ENCODE results near the gene ABHD18. TPM values are rescaled to one million over a fixed set of nuclear protein-coding genes. Genes with fewer than 3 reads are reported as not detected.

The ABHD18 gene
- polyA plus RNA-seq, 1 donor from 2014 or later = 17.5 TPM

DNA sequence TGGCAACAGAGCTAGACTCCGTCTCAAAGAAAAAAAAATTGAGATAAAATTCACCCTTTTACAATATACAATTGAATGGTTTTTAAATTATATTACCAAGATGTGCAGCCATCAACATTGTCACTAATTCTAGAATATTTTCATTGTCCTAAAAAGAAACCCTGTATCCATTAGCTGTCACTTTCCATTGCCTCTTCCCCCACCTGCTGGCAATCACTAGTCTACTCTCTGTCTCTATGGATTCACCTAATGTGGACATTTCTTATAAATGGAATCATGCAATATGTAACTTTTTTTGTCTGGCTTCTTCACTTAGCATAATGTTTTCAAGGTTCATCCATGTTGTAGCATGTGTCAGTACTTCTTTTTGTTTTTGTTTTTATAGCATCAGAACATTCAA lies 20.8 kb downstream of the ABHD18 start:
- no peaks in the 10 kb centered on the region for H3K27me3 ChIP-seq (ENCODE audit: insufficient read depth, low read depth, low read length)
- no peak overlapping the region for H3K4me2 ChIP-seq (ENCODE audit: low read length)
- no peaks in the 10 kb centered on the region for H3K9me3 ChIP-seq (ENCODE audit: low read length)
- H3F3A ChIP-seq (ENCODE audit: insufficient read depth, low read length, poor library complexity, severe bottlenecking) = no peaks in the 10 kb centered on the region
- H4K20me1 ChIP-seq (ENCODE audit: insufficient read depth) = no peaks in the 10 kb centered on the region
- H3K27ac ChIP-seq (ENCODE audit: low read length) = no peak overlapping the region
- no peaks in the 10 kb centered on the region for H3K79me2 ChIP-seq (replicated peaks; ENCODE audit: insufficient read depth, low read length)
- H2AFZ ChIP-seq (ENCODE audit: low read depth, low read length) = no peak overlapping the region
- no peak for TF ChIP-seq RAD21 (conservative IDR thresholded peaks at IDR 0.05)
- no peak for TF ChIP-seq MXI1 (conservative IDR thresholded peaks at IDR 0.05; ENCODE audit: poor library complexity, severe bottlenecking)
- no peak for TF ChIP-seq EP300 (conservative IDR thresholded peaks at IDR 0.05; ENCODE audit: poor library complexity, severe bottlenecking)
- TF ChIP-seq, protein P1, sequence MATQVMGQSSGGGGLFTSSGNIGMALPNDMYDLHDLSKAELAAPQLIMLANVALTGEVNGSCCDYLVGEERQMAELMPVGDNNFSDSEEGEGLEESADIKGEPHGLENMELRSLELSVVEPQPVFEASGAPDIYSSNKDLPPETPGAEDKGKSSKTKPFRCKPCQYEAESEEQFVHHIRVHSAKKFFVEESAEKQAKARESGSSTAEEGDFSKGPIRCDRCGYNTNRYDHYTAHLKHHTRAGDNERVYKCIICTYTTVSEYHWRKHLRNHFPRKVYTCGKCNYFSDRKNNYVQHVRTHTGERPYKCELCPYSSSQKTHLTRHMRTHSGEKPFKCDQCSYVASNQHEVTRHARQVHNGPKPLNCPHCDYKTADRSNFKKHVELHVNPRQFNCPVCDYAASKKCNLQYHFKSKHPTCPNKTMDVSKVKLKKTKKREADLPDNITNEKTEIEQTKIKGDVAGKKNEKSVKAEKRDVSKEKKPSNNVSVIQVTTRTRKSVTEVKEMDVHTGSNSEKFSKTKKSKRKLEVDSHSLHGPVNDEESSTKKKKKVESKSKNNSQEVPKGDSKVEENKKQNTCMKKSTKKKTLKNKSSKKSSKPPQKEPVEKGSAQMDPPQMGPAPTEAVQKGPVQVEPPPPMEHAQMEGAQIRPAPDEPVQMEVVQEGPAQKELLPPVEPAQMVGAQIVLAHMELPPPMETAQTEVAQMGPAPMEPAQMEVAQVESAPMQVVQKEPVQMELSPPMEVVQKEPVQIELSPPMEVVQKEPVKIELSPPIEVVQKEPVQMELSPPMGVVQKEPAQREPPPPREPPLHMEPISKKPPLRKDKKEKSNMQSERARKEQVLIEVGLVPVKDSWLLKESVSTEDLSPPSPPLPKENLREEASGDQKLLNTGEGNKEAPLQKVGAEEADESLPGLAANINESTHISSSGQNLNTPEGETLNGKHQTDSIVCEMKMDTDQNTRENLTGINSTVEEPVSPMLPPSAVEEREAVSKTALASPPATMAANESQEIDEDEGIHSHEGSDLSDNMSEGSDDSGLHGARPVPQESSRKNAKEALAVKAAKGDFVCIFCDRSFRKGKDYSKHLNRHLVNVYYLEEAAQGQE (IDR thresholded peaks at IDR 0.05; ENCODE audit: borderline replicate concordance) = no peak
- TF ChIP-seq CTCF (IDR thresholded peaks at IDR 0.05; ENCODE audit: poor library complexity, severe bottlenecking) = no peak
- no peak for TF ChIP-seq TAF1 (IDR thresholded peaks at IDR 0.05; ENCODE audit: low read depth)
- TF ChIP-seq POLR2AphosphoS5 (IDR thresholded peaks at IDR 0.05) = no peak
- TF ChIP-seq SMC3 (conservative IDR thresholded peaks at IDR 0.05; ENCODE audit: poor library complexity) = no peak
- no peak for TF ChIP-seq EZH2 (IDR thresholded peaks at IDR 0.05; ENCODE audit: borderline replicate concordance, insufficient read depth, low read length, poor library complexity, severe bottlenecking)
- H3K4me3 ChIP-seq (ENCODE audit: low read length) = no peak overlapping the region
- H3K9ac ChIP-seq (ENCODE audit: low read length) = no peak overlapping the region
- peaks cover 5% of the 10 kb centered on the region for H3K36me3 ChIP-seq (ENCODE audit: insufficient read depth, low read length)
- no peaks in the 10 kb centered on the region for H3K9me2 ChIP-seq (ENCODE audit: insufficient read depth, low read length)

DNA sequence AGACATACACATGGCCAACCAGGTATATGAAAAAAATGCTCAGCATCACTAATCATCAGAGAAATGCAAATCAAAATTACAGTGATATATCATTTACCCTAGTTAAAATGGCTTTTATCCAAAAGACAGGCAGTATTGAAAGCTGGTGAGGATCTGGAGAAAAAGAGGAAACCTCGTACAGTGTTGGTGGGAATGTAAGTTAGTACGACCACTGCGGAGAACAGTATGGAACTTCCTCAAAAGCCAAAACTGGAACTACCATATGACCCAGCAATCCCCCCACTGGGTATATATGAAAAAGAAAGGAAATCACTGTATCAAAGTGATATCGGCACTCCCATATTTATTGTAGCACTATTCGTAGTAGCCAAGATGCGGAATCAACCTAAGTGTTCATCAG lies 23.4 kb downstream of the ABHD18 start:
- no peaks in the 10 kb centered on the region for H3K79me2 ChIP-seq (replicated peaks; ENCODE audit: insufficient read depth, low read length)
- TF ChIP-seq POLR2AphosphoS5 (IDR thresholded peaks at IDR 0.05) = no peak
- TF ChIP-seq SMC3 (conservative IDR thresholded peaks at IDR 0.05; ENCODE audit: poor library complexity) = no peak
- TF ChIP-seq EP300 (conservative IDR thresholded peaks at IDR 0.05; ENCODE audit: poor library complexity, severe bottlenecking) = no peak
- H3K36me3 ChIP-seq (ENCODE audit: insufficient read depth, low read length) = peaks cover 5% of the 10 kb centered on the region

DNA sequence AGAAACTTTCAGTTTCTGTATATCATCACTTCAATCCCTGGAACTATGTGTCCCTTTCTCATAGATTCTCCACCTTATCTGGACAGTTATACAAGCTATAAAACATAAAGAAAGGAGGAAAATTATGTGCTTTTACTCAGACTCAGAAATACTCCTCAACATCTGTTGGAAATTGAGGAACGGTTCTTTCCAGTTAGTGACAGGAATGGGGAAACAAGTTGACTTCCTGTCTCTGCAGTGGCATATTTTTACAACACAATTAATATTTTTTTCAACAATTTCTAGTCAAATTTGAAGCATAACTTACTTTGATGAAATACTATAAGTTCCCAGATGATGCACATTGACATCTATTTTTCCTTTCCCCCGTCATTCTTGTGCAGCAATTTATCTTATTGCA lies 27.9 kb downstream of the ABHD18 start:
- H3K79me2 ChIP-seq (replicated peaks; ENCODE audit: insufficient read depth, low read length) = no peaks in the 10 kb centered on the region
- H3K9ac ChIP-seq (ENCODE audit: low read length) = no peak overlapping the region
- H3K9me3 ChIP-seq (ENCODE audit: low read length) = no peaks in the 10 kb centered on the region
- TF ChIP-seq TAF1 (IDR thresholded peaks at IDR 0.05; ENCODE audit: low read depth) (no peak), EP300 (conservative IDR thresholded peaks at IDR 0.05; ENCODE audit: poor library complexity, severe bottlenecking) (no peak), SMC3 (conservative IDR thresholded peaks at IDR 0.05; ENCODE audit: poor library complexity) (no peak), MXI1 (conservative IDR thresholded peaks at IDR 0.05; ENCODE audit: poor library complexity, severe bottlenecking) (no peak), POLR2AphosphoS5 (IDR thresholded peaks at IDR 0.05) (no peak), RAD21 (conservative IDR thresholded peaks at IDR 0.05) (no peak), CTCF (IDR thresholded peaks at IDR 0.05; ENCODE audit: poor library complexity, severe bottlenecking) (no peak), EZH2 (IDR thresholded peaks at IDR 0.05; ENCODE audit: borderline replicate concordance, insufficient read depth, low read length, poor library complexity, severe bottlenecking) (no peak)
- TF ChIP-seq, protein P1 (IDR thresholded peaks at IDR 0.05; ENCODE audit: borderline replicate concordance) = no peak
- no peak overlapping the region for H3K27ac ChIP-seq (ENCODE audit: low read length)
- no peak overlapping the region for H3K4me3 ChIP-seq (ENCODE audit: low read length)
- H3K36me3 ChIP-seq (ENCODE audit: insufficient read depth, low read length) = peaks cover 5% of the 10 kb centered on the region
- H4K20me1 ChIP-seq (ENCODE audit: insufficient read depth) = no peaks in the 10 kb centered on the region
- no peak overlapping the region for H3K4me2 ChIP-seq (ENCODE audit: low read length)
- H3K27me3 ChIP-seq (ENCODE audit: insufficient read depth, low read depth, low read length) = no peaks in the 10 kb centered on the region
- H3F3A ChIP-seq (ENCODE audit: insufficient read depth, low read length, poor library complexity, severe bottlenecking) = no peaks in the 10 kb centered on the region
- no peaks in the 10 kb centered on the region for H3K9me2 ChIP-seq (ENCODE audit: insufficient read depth, low read length)
- H2AFZ ChIP-seq (ENCODE audit: low read depth, low read length) = no peak overlapping the region

More for the DNA sequence above, 23.4 kb downstream of the ABHD18 start:
- Histone ChIP-seq H3K4me2 (ENCODE audit: low read length) (no peak overlapping the region), H3K9ac (ENCODE audit: low read length) (no peak overlapping the region), H3K27me3 (ENCODE audit: insufficient read depth, low read depth, low read length) (no peaks in the 10 kb centered on the region), H3K9me3 (ENCODE audit: low read length) (no peaks in the 10 kb centered on the region), H3K27ac (ENCODE audit: low read length) (no peak overlapping the region), H3K9me2 (ENCODE audit: insufficient read depth, low read length) (no peaks in the 10 kb centered on the region), H2AFZ (ENCODE audit: low read depth, low read length) (no peak overlapping the region), H4K20me1 (ENCODE audit: insufficient read depth) (no peaks in the 10 kb centered on the region), H3F3A (ENCODE audit: insufficient read depth, low read length, poor library complexity, severe bottlenecking) (no peaks in the 10 kb centered on the region), H3K4me3 (ENCODE audit: low read length) (no peak overlapping the region)
